Activated T-helper 1 cell treated with anti-CD3 and anti-CD28 coated beads, Interleukin-2, amount 50 U/mL, for 16 hours (primary cell): Measurements from ENCODE around the gene C5AR1.
"Not testable (repeated sequence)": the region's sequence is repeated elsewhere in the genome, so short reads cannot be mapped to it uniquely, and the experiment has no call there.

ENCODE experiments used
- DNase-seq, 2 donors: peaks; one replicate each; pipeline ENCODE4 v3.0.0-alpha.2; 2020; ENCODE audit warnings: low read depth in 1 of 2, low spot score in 1 of 2

C5AR1 gene

GRCh38 chr19:47331490-47331889 lies 21.8 kb downstream of the C5AR1 start:
- DNase-seq: no peak

- DNase-seq: no peak
Measured at GRCh38 chr19:47331931-47332547, 22.4 kb downstream of the C5AR1 start, which contains the start of gene C5AR2. C5AR2 (plus strand) TSS chr19:47332175; CDS start chr19:47340800, 8,625 bp downstream.

- not testable (repeated sequence) for DNase-seq
Measured at GRCh38 chr19:47336765-47337718, 27.4 kb downstream of the C5AR1 start.

GRCh38 chr19:47339196-47339880 lies 29.7 kb downstream of the C5AR1 start:
- DNase-seq: no peak

- no peak for DNase-seq
Measured at GRCh38 chr19:47340477-47341208, 31.0 kb downstream of the C5AR1 start.

GRCh38 chr19:47341734-47342133 lies 32.1 kb downstream of the C5AR1 start:
- DNase-seq: no peak

- no peak for DNase-seq
Measured at GRCh38 chr19:47343194-47343802, 33.6 kb downstream of the C5AR1 start.

GRCh38 chr19:47344425-47344824 lies 34.8 kb downstream of the C5AR1 start:
- DNase-seq: no peak

GRCh38 chr19:47346024-47346423 lies 36.4 kb downstream of the C5AR1 start:
- not testable (repeated sequence) for DNase-seq

GRCh38 chr19:47348819-47349795 lies 39.4 kb downstream of the C5AR1 start, which contains the start of gene DHX34:
DHX34 (plus strand) TSS chr19:47349315; CDS start chr19:47353031, 3,716 bp downstream.
- peak; percentile 98 to 99 for DNase-seq

GRCh38 chr19:47350630-47351029 lies 41.0 kb downstream of the C5AR1 start:
- DNase-seq: no peak

- DNase-seq: no peak
Measured at GRCh38 chr19:47351548-47351947, 41.9 kb downstream of the C5AR1 start.

- no peak for DNase-seq
Measured at GRCh38 chr19:47352095-47352494, 42.4 kb downstream of the C5AR1 start.

- DNase-seq: no peak
Measured at GRCh38 chr19:47353307-47353712, 43.6 kb downstream of the C5AR1 start.

- DNase-seq: no peak
Measured at GRCh38 chr19:47356900-47357299, 47.2 kb downstream of the C5AR1 start.

GRCh38 chr19:47357788-47358680 lies 48.4 kb downstream of the C5AR1 start:
- DNase-seq: no peak

- DNase-seq: no peak
Measured at GRCh38 chr19:47358936-47359335, 49.3 kb downstream of the C5AR1 start.

GRCh38 chr19:47362321-47362720 lies 52.7 kb downstream of the C5AR1 start:
- no peak for DNase-seq
